ENCODE results near the gene CALN1. TPM values are rescaled to one million over a fixed set of nuclear protein-coding genes. Genes with fewer than 3 reads are reported as not detected.

CALN1 gene
- total RNA-seq, 2 experiments from 2014 or later: not detected

DNA sequence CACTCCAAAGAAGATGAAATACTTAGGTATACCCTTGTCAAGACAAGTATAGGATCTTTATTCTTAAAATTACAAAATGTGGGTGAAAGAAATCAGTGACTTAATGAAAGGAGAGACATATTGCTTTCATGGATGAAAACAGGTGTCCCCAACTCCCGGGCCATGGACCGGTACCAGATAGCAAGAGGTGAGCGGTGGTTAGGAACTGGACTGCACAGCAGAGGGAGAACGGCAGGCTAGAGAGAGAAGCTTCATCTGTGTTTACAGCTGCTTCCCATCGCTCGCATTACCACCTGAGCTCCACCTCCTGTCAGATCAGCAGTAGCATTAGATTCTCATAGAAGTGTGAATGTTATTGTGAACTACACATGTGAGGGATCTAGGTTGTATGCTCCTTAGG is 408.9 kb downstream of the CALN1 start:
- DNase-seq (no peak), ATAC-seq (no peak)
- POLR2A ChIA-PET: no interaction called here
- Mint-ChIP-seq H3K36me3 (ENCODE audit: low read depth) (no peaks in the 10 kb centered on the region), H3K4me1 (ENCODE audit: low read depth) (no peaks in the 10 kb centered on the region), H3K27ac (no peak overlapping the region), H3K27me3 (ENCODE audit: low read depth) (no peaks in the 10 kb centered on the region), H3K4me3 (no peak overlapping the region), H3K9me3 (ENCODE audit: insufficient read depth) (peaks cover 4% of the 10 kb centered on the region)
- CTCF ChIA-PET: no interaction called here

DNA sequence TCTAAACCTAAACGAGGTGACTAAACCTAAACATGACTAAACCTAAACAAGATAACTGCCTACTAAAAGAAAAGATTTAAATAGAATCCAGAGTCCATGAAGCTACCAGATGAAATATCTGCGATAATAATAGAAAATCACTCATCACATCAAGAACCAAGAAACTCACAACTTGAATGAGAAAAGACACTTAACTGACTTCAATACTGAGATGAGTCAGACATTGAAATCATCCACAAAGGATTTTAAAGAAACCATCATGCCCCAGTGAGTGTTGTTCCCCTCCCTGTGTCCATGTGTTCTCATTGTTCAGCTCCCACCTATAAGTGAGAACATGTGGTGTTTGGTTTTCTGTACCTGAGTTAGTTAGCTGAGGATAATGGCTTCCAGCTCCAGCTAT is 416.0 kb downstream of the CALN1 start:
- POLR2A ChIA-PET: no interaction called here
- Mint-ChIP-seq H3K36me3 (ENCODE audit: low read depth) (no peaks in the 10 kb centered on the region), H3K27me3 (ENCODE audit: low read depth) (no peaks in the 10 kb centered on the region), H3K4me3 (no peak overlapping the region), H3K27ac (no peak overlapping the region), H3K9me3 (ENCODE audit: insufficient read depth) (peaks cover 5% of the 10 kb centered on the region), H3K4me1 (ENCODE audit: low read depth) (no peaks in the 10 kb centered on the region)
- DNase-seq: no peak
- CTCF ChIA-PET: no interaction called here
- no peak for ATAC-seq

DNA sequence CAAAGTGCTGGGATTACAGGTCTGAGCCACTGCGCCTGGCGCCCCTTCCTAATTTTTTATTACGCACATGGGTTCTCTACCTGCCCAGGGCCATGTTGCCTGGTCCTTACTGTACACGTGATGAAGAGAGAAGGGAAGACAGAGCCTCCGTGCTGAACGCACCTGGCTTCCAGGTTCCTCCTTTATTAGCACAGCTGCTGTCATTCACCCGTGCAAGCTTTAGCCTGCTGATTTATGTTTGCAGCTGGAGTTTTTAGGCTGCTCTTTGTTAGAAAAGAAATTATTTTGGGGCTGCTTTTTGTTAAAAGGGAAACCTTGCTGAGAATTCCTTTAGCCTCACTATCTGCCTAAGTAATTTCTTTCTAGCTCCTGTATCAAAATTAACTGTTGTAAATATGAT is 417.0 kb downstream of the CALN1 start:
- Mint-ChIP-seq H3K27me3 (ENCODE audit: low read depth) (no peaks in the 10 kb centered on the region), H3K4me1 (ENCODE audit: low read depth) (no peaks in the 10 kb centered on the region), H3K36me3 (ENCODE audit: low read depth) (no peaks in the 10 kb centered on the region), H3K4me3 (no peak overlapping the region), H3K9me3 (ENCODE audit: insufficient read depth) (peaks cover 5% of the 10 kb centered on the region), H3K27ac (no peak overlapping the region)
- ATAC-seq: no peak
- POLR2A ChIA-PET: no interaction called here
- CTCF ChIA-PET: no interaction called here
- DNase-seq: no peak

DNA sequence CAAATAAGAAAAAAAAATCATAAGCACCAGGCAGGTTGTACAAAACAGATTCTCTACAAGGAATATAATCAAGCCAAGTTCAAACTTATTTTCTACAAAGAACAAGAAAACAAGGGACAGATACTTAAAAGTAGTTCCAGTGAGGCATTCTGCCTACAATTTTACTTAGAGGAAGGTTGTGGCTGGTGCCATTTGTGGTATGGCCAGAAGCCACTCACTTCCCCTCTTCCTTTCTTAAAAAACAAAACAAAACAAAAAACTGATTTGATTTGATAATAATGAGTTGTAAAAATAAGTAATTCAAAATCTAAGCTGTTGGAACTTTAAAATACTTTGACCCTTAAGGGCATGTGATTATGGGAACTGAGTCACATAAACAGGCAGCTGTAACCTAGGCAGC is 420.6 kb downstream of the CALN1 start:
- ATAC-seq (no peak), DNase-seq (no peak)
- no peak overlapping the region for H3K27ac Mint-ChIP-seq
- no peak overlapping the region for H3K4me3 Mint-ChIP-seq
- H3K36me3 Mint-ChIP-seq (ENCODE audit: low read depth): no peaks in the 10 kb centered on the region
- no peaks in the 10 kb centered on the region for H3K9me3 Mint-ChIP-seq (ENCODE audit: insufficient read depth)
- CTCF ChIA-PET: no interaction called here
- POLR2A ChIA-PET: no interaction called here
- H3K27me3 Mint-ChIP-seq (ENCODE audit: low read depth): no peaks in the 10 kb centered on the region
- no peaks in the 10 kb centered on the region for H3K4me1 Mint-ChIP-seq (ENCODE audit: low read depth)

DNA sequence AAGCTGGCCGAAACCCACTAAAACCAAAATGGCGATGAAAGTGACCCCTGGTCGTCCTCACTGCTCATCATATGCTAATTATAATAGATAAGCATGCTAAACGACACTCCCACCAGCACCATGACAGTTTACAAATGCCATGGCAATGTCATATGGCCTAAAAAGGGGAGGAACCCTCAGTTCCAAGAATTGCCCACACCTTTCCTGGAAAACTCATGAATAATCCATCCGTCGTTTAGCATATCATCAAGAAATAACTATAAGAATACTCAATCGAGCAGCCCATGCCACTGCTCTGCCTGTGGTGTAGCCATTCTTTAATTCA is 422.0 kb downstream of the CALN1 start:
- Mint-ChIP-seq H3K27ac (no peak overlapping the region), H3K4me3 (no peak overlapping the region), H3K27me3 (ENCODE audit: low read depth) (no peaks in the 10 kb centered on the region), H3K9me3 (ENCODE audit: insufficient read depth) (no peaks in the 10 kb centered on the region), H3K4me1 (ENCODE audit: low read depth) (no peaks in the 10 kb centered on the region), H3K36me3 (ENCODE audit: low read depth) (no peaks in the 10 kb centered on the region)
- no peak for ATAC-seq
- ChIA-PET CTCF (no interaction called here), POLR2A (no interaction called here)
- DNase-seq: no peak

DNA sequence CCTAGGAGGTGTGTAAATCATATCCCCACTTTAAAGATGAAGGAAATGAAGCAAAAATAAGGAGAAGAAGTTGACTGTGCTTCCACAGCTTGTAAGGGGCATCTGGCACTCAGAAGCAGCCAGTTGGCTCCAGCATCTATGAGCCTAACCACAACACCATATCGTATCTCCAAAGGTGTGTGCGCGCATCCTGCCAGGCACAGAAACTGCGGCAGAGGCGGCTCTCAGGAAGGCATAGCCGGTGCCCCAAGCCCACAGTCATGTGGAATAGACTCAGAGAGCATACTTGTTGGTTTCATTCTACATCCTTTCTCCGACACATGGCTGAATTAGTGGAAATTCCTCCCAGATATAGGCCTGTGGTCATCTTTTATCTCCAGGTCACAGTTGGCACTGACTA is 423.9 kb downstream of the CALN1 start:
- POLR2A ChIA-PET: no interaction called here
- no peaks in the 10 kb centered on the region for H3K4me1 Mint-ChIP-seq (ENCODE audit: low read depth)
- no peak overlapping the region for H3K4me3 Mint-ChIP-seq
- CTCF ChIA-PET: no interaction called here
- H3K27me3 Mint-ChIP-seq (ENCODE audit: low read depth): no peaks in the 10 kb centered on the region
- H3K27ac Mint-ChIP-seq: no peak overlapping the region
- no peak for ATAC-seq
- no peaks in the 10 kb centered on the region for H3K36me3 Mint-ChIP-seq (ENCODE audit: low read depth)
- no peak for DNase-seq
- no peaks in the 10 kb centered on the region for H3K9me3 Mint-ChIP-seq (ENCODE audit: insufficient read depth)

DNA sequence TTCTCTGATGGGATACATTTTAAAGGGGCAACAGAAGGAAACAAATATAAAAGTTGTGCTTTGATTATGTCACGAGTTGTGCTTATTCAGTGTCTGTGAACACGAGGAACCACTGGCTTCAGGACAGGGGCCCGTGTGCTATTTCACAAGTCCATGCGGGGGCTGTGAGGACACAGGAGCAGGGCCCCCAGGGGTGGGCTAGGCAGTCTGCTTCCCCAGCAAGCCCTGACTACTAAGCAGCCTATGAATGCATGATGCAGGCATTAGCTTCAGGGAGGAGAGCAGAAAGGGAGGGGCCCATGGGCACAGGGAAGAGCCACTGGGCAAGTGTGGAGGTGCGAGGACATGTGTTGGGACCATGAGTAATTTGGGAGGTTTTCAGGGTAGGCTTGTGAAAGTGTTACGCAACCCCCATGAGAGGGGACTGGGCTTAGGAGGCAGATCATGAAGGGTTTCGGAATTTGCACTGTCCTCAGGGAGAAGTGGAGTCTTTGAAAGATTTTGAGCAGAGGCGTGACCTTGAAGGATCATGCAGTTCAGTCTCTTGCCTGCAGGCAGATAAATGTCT is 424.9 kb downstream of the CALN1 start:
- no peak for ATAC-seq
- no peaks in the 10 kb centered on the region for H3K27me3 Mint-ChIP-seq (ENCODE audit: low read depth)
- no peak overlapping the region for H3K4me3 Mint-ChIP-seq
- no peaks in the 10 kb centered on the region for H3K36me3 Mint-ChIP-seq (ENCODE audit: low read depth)
- POLR2A ChIA-PET: no interaction called here
- no peak overlapping the region for H3K27ac Mint-ChIP-seq
- H3K9me3 Mint-ChIP-seq (ENCODE audit: insufficient read depth): no peaks in the 10 kb centered on the region
- no peak for DNase-seq
- CTCF ChIA-PET: no interaction called here
- no peaks in the 10 kb centered on the region for H3K4me1 Mint-ChIP-seq (ENCODE audit: low read depth)

DNA sequence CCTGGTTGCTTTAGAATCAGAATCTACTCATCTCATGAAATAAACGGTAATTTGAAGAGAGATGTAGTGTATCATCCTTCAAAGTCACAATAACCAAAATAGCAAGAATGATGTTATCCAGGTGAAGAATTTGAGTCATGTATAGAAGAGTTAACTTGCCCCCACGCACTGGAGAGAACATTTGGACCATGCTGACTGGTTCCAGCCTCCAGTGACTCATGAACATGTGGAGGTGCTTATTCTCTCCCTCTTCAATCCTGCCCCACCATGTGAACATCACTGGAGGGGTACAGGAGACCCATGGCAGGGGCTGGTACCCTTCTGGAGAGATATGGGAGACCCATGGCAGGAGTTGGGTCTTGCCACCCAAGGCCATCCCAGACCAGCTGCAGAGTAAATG is 427.8 kb downstream of the CALN1 start:
- H3K27me3 Mint-ChIP-seq (ENCODE audit: low read depth): no peaks in the 10 kb centered on the region
- ATAC-seq (no peak), DNase-seq (no peak)
- ChIA-PET CTCF (no interaction called here), POLR2A (no interaction called here)
- H3K27ac Mint-ChIP-seq: no peak overlapping the region
- no peak overlapping the region for H3K4me3 Mint-ChIP-seq
- no peaks in the 10 kb centered on the region for H3K36me3 Mint-ChIP-seq (ENCODE audit: low read depth)
- H3K4me1 Mint-ChIP-seq (ENCODE audit: low read depth): no peaks in the 10 kb centered on the region
- no peaks in the 10 kb centered on the region for H3K9me3 Mint-ChIP-seq (ENCODE audit: insufficient read depth)

DNA sequence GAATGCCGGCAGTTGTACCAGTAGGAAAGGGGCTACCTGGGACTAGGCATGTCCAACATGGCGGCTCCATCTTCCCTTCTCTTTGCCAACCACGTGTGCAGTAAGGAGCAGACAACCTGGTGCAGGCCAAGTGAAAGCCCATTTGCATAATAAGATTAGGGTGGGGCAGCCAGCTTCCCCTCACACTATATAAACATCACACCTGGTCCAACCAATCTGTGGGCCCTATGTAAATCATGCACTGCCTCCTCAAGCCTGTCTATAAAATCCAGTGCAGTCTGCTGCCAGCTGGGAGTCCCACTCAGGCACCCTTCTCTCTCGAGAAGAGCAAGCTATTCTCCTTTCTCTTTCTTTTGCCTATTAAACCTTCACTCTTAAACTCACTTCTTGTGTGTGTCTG is 429.3 kb downstream of the CALN1 start:
- POLR2A ChIA-PET: no interaction called here
- Mint-ChIP-seq H3K9me3 (ENCODE audit: insufficient read depth) (no peaks in the 10 kb centered on the region), H3K36me3 (ENCODE audit: low read depth) (no peaks in the 10 kb centered on the region), H3K4me3 (no peak overlapping the region), H3K4me1 (ENCODE audit: low read depth) (no peaks in the 10 kb centered on the region), H3K27ac (no peak overlapping the region), H3K27me3 (ENCODE audit: low read depth) (no peaks in the 10 kb centered on the region)
- no peak for ATAC-seq
- no peak for DNase-seq
- CTCF ChIA-PET: no interaction called here

DNA sequence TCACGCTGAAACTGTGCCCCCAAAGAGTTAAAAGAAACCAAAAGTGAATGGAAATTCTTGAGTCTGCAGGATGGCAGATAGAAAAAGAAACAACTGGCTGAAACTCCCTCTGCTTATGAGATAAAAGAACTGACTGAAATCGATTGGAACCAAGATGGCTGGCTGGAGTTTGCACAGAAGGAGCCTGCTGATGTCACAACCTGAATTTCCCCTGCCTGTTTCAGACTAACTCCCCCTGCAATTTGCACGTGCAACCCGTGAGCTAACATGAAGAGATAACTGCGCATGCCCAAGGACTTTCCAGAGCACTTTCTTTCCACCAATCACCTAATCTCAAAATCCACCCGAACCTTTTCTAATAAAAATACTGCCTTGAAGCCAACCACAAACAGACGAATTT is 435.5 kb downstream of the CALN1 start:
- H3K4me1 Mint-ChIP-seq (ENCODE audit: low read depth): no peaks in the 10 kb centered on the region
- ChIA-PET CTCF (no interaction called here), POLR2A (no interaction called here)
- no peaks in the 10 kb centered on the region for H3K36me3 Mint-ChIP-seq (ENCODE audit: low read depth)
- ATAC-seq (no peak), DNase-seq (no peak)
- H3K27ac Mint-ChIP-seq: no peak overlapping the region
- H3K27me3 Mint-ChIP-seq (ENCODE audit: low read depth): no peaks in the 10 kb centered on the region
- H3K4me3 Mint-ChIP-seq: no peak overlapping the region
- H3K9me3 Mint-ChIP-seq (ENCODE audit: insufficient read depth): no peaks in the 10 kb centered on the region

DNA sequence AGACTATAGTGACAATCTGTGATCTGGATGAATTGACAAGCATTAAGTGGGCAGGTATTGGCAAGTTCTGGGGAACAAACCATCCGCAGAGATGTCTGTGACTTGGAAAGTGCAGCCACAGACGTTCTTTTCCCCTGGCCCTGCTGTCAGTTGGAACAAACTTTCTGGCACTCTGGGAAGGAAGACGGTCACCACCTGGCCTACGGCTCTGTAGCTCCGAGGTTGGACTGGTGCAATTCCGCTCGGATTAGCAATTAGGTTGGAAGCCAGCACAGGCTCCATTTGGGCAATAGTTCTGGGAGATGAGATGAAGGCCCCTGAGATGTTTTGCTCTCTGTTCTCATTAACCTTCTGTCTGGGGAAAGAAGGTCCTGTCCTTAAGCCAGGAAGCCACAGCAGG is 437.5 kb downstream of the CALN1 start:
- H3K36me3 Mint-ChIP-seq (ENCODE audit: low read depth): no peaks in the 10 kb centered on the region
- ChIA-PET CTCF (no interaction called here), POLR2A (no interaction called here)
- DNase-seq (no peak), ATAC-seq (no peak)
- H3K4me3 Mint-ChIP-seq: no peak overlapping the region
- no peaks in the 10 kb centered on the region for H3K9me3 Mint-ChIP-seq (ENCODE audit: insufficient read depth)
- H3K27ac Mint-ChIP-seq: no peak overlapping the region
- no peaks in the 10 kb centered on the region for H3K4me1 Mint-ChIP-seq (ENCODE audit: low read depth)
- no peaks in the 10 kb centered on the region for H3K27me3 Mint-ChIP-seq (ENCODE audit: low read depth)

DNA sequence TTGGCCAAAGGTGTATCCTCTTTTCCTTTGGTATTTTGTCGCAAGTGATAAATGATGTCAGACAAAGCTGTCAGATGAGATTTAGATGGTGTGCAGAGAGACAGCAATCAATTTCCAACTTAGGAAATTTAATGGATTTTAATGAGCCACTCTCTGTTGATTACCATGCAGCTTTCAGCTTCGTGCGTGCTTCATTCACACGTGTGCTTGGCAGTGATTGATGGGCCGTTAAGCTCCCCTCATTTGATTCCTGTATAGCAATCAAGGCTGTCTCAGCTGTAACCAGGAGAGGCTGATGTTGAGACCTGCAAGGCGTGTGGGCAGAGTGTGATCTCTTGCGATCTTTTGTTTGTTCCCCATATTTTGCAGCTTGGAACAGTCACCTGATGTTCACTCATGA is 439.6 kb downstream of the CALN1 start:
- ChIA-PET CTCF (no interaction called here), POLR2A (no interaction called here)
- no peak for ATAC-seq
- Mint-ChIP-seq H3K9me3 (ENCODE audit: insufficient read depth) (peaks cover 2% of the 10 kb centered on the region), H3K4me1 (ENCODE audit: low read depth) (no peaks in the 10 kb centered on the region), H3K27me3 (ENCODE audit: low read depth) (no peaks in the 10 kb centered on the region), H3K4me3 (no peak overlapping the region), H3K36me3 (ENCODE audit: low read depth) (no peaks in the 10 kb centered on the region), H3K27ac (no peak overlapping the region)
- DNase-seq: no peak

DNA sequence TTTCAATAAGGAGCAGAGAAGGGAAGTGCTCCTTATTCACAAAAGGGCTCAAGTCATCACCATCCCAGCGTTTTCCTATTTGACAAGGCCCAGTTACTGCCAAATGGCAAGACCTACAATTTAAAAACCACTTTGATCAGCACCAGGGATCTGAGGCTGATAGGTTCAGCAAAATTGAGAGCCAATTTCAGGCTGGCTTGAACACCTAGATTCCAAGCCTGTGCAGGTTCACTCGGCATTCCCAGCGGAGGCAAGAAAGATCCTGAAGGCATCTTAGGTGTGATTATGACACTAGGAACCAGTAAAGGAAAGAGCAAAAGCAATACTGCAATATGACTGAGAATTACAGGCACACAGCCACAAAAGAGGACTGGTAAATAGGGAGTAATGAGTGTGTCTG is 441.4 kb downstream of the CALN1 start:
- Mint-ChIP-seq H3K4me3 (no peak overlapping the region), H3K27ac (no peak overlapping the region), H3K4me1 (ENCODE audit: low read depth) (no peaks in the 10 kb centered on the region), H3K9me3 (ENCODE audit: insufficient read depth) (peaks cover 3% of the 10 kb centered on the region), H3K36me3 (ENCODE audit: low read depth) (no peaks in the 10 kb centered on the region), H3K27me3 (ENCODE audit: low read depth) (no peaks in the 10 kb centered on the region)
- ATAC-seq (no peak), DNase-seq (no peak)
- CTCF ChIA-PET: no interaction called here
- POLR2A ChIA-PET: no interaction called here

DNA sequence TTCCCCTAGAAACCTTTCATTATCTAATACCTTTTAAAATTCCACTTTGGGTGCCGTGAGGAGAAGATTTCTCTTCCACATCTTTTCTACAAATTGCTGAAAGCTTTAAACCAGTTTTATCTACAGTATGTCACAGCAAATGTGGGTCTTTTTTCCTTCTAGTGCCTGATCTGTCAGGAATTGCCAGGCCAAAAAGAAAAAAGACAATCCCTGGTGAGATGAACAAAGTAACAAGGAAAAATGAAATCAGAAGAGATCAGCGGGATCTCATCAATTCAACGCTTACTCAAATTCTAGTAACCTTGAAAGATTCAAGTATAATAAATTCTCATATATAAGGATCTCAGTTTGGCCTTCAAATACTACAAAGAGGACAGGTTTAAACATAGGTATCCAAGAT is 449.5 kb downstream of the CALN1 start:
- Mint-ChIP-seq H3K9me3 (ENCODE audit: insufficient read depth) (peaks cover 2% of the 10 kb centered on the region), H3K36me3 (ENCODE audit: low read depth) (no peaks in the 10 kb centered on the region), H3K27ac (no peak overlapping the region), H3K4me3 (no peak overlapping the region), H3K4me1 (ENCODE audit: low read depth) (no peaks in the 10 kb centered on the region), H3K27me3 (ENCODE audit: low read depth) (no peaks in the 10 kb centered on the region)
- ChIA-PET POLR2A (no interaction called here), CTCF (no interaction called here)
- ATAC-seq: no peak
- DNase-seq: no peak

Data from activated CD8-positive, alpha-beta T cell treated with anti-CD3 and anti-CD28 coated beads, Interleukin-2, amount 10 ng/mL, durations not matched to agents 7 days and 5 days (primary cell).